Loucy (cell line): ENCODE results near the gene SIGLEC12.

Experiments
- H2AFZ ChIP-seq: fragments of 200-600 bp; sonication (generic); 2 replicates; pipeline ENCODE4 v1.6.0; 2016; ENCODE audit warnings: antibody characterized with exemption, mild to moderate bottlenecking, low read length, moderate library complexity
- H3F3A ChIP-seq: fragments of 200-600 bp; 2 replicates; pipeline ENCODE4 v1.6.0; 2016; ENCODE audit warnings: antibody characterized with exemption, low read depth, mild to moderate bottlenecking
- H3K27me3 ChIP-seq: fragments of 200-600 bp; sonication (generic); 2 replicates; pipeline ENCODE4 v1.6.1; 2014; ENCODE audit warnings: low read length, mild to moderate bottlenecking; ENCODE audit not compliant: insufficient read depth, poor library complexity, severe bottlenecking
- H3K36me3 ChIP-seq: fragments of 200-600 bp; sonication (generic); 2 replicates; pipeline ENCODE4 v1.6.1; 2016; ENCODE audit warnings: low read length; ENCODE audit not compliant: insufficient read depth
- H3K4me1 ChIP-seq: fragments of 200-600 bp; sonication (generic); 2 replicates; pipeline ENCODE4 v1.5.1; 2014; ENCODE audit warnings: low read length, mild to moderate bottlenecking; ENCODE audit not compliant: insufficient read depth, poor library complexity, severe bottlenecking
- H3K4me2 ChIP-seq: fragments of 200-600 bp; sonication (generic); 2 replicates; pipeline ENCODE4 v1.6.0; 2014; ENCODE audit warnings: antibody characterized with exemption, low read length, low read depth, mild to moderate bottlenecking; ENCODE audit not compliant: poor library complexity, severe bottlenecking
- H3K4me3 ChIP-seq: fragments of 200-600 bp; sonication (generic); 2 replicates; pipeline ENCODE4 v1.5.1; 2014; ENCODE audit warnings: low read length, mild to moderate bottlenecking, mixed read lengths; ENCODE audit not compliant: poor library complexity, severe bottlenecking
- H3K79me2 ChIP-seq: fragments of 200-600 bp; sonication (generic); 2 replicates; pipeline ENCODE4 v1.6.1; 2014; ENCODE audit warnings: low read length; ENCODE audit not compliant: insufficient read depth
- H3K9ac ChIP-seq: fragments of 200-600 bp; sonication (generic); 2 replicates; pipeline ENCODE4 v1.6.0; 2014; ENCODE audit warnings: mild to moderate bottlenecking, low read depth, low read length, moderate library complexity; ENCODE audit not compliant: poor library complexity, severe bottlenecking
- H3K9me2 ChIP-seq: fragments of 200-600 bp; sonication (generic); replicated peaks from 2 replicates; pipeline ENCODE4 v1.6.1; 2016; ENCODE audit warnings: low read depth, low read length, mixed read lengths
- H3K9me3 ChIP-seq: fragments of 200-600 bp; sonication (generic); 2 replicates; pipeline ENCODE4 v1.6.1; 2014; ENCODE audit warnings: mild to moderate bottlenecking, antibody characterized with exemption, low read length, low read depth; ENCODE audit not compliant: insufficient read depth
- H4K20me1 ChIP-seq: fragments of 200-600 bp; sonication (generic); 2 replicates; pipeline ENCODE4 v1.6.0; 2014; ENCODE audit warnings: antibody characterized with exemption, low read length, mild to moderate bottlenecking; ENCODE audit not compliant: insufficient read depth, poor library complexity, severe bottlenecking
- EZH2phosphoT487 ChIP-seq: fragments of 200-600 bp; IDR thresholded peaks from 2 replicates; pipeline ENCODE4 v1.6.1; 2018; ENCODE audit warnings: antibody characterized with exemption, mild to moderate bottlenecking, moderate library complexity, borderline replicate concordance
- TF ChIP-seq, protein P1 (sequence below): fragments of 200-600 bp; sonication (generic); conservative IDR thresholded peaks from 2 replicates; pipeline ENCODE4 v1.5.1; 2014; ENCODE audit warnings: mild to moderate bottlenecking, antibody characterized with exemption, low read length

SIGLEC12 gene

GRCh38 chr19:51521781-51522180 lies 20.2 kb upstream of the SIGLEC12 start:
- Histone ChIP-seq H4K20me1 (no peaks in the 10 kb centered on the region), H2AFZ (no peak overlapping the region), H3K36me3 (no peaks in the 10 kb centered on the region), H3K79me2 (no peaks in the 10 kb centered on the region), H3K4me3 (no peak overlapping the region), H3K9me3 (no peaks in the 10 kb centered on the region; the same call in 1 of the 2 replicates), H3F3A (no peaks in the 10 kb centered on the region), H3K27me3 (no peaks in the 10 kb centered on the region), H3K4me2 (no peak overlapping the region), H3K9ac (no peak overlapping the region), H3K4me1 (peaks cover 6% of the 10 kb centered on the region), H3K9me2 (no peaks in the 10 kb centered on the region)
- TF ChIP-seq, protein P1, sequence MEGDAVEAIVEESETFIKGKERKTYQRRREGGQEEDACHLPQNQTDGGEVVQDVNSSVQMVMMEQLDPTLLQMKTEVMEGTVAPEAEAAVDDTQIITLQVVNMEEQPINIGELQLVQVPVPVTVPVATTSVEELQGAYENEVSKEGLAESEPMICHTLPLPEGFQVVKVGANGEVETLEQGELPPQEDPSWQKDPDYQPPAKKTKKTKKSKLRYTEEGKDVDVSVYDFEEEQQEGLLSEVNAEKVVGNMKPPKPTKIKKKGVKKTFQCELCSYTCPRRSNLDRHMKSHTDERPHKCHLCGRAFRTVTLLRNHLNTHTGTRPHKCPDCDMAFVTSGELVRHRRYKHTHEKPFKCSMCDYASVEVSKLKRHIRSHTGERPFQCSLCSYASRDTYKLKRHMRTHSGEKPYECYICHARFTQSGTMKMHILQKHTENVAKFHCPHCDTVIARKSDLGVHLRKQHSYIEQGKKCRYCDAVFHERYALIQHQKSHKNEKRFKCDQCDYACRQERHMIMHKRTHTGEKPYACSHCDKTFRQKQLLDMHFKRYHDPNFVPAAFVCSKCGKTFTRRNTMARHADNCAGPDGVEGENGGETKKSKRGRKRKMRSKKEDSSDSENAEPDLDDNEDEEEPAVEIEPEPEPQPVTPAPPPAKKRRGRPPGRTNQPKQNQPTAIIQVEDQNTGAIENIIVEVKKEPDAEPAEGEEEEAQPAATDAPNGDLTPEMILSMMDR = no peak
- no peak for TF ChIP-seq EZH2phosphoT487

GRCh38 chr19:51521357-51521756 lies 19.8 kb upstream of the SIGLEC12 start:
- Histone ChIP-seq H2AFZ (no peak overlapping the region), H3K9me3 (no peaks in the 10 kb centered on the region; the same call in 1 of the 2 replicates)

DNA sequence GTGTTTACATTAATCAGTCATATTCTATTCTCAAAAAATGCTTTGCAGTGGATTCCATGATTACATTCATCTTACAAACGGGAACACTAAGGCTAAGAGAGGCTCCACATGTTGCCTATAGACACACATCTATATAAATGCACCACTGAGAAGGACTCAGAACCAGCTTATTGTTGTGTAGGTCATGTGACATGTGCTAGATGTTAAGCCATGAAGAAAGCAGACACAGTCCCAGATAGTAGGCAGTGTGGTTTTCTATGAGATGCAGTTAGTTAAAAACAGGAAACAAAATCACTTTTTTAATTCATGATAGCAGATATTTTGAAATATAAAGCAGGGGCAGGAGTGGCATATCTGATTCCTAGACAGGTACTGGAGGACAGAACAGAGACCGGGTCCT lies 19.1 kb upstream of the SIGLEC12 start:
- no peaks in the 10 kb centered on the region for H3K36me3 ChIP-seq
- no peaks in the 10 kb centered on the region for H3K27me3 ChIP-seq
- H3K4me1 ChIP-seq = peaks cover 6% of the 10 kb centered on the region
- no peaks in the 10 kb centered on the region for H3K9me2 ChIP-seq
- H4K20me1 ChIP-seq = no peaks in the 10 kb centered on the region
- no peaks in the 10 kb centered on the region for H3F3A ChIP-seq
- no peaks in the 10 kb centered on the region for H3K79me2 ChIP-seq
- no peak overlapping the region for H3K4me2 ChIP-seq
- H3K9me3 ChIP-seq = no peaks in the 10 kb centered on the region; the same call in 1 of the 2 replicates
- H3K4me3 ChIP-seq = no peak overlapping the region
- no peak overlapping the region for H3K9ac ChIP-seq
- no peak overlapping the region for H2AFZ ChIP-seq
- TF ChIP-seq EZH2phosphoT487 = no peak
- TF ChIP-seq, protein P1 = no peak

More at GRCh38 chr19:51521357-51521756, 19.8 kb upstream of the SIGLEC12 start:
- peaks cover 6% of the 10 kb centered on the region for H3K4me1 ChIP-seq
- TF ChIP-seq, protein P1 = no peak
- TF ChIP-seq EZH2phosphoT487 = no peak
- H3K36me3 ChIP-seq = no peaks in the 10 kb centered on the region
- H3K27me3 ChIP-seq = no peaks in the 10 kb centered on the region
- no peaks in the 10 kb centered on the region for H3K9me2 ChIP-seq
- H3K79me2 ChIP-seq = no peaks in the 10 kb centered on the region
- no peaks in the 10 kb centered on the region for H3F3A ChIP-seq
- no peaks in the 10 kb centered on the region for H4K20me1 ChIP-seq
- H3K9ac ChIP-seq = no peak overlapping the region
- H3K4me3 ChIP-seq = no peak overlapping the region
- H3K4me2 ChIP-seq = no peak overlapping the region
